AG04450 (cell line): ENCODE data around the gene ZNF10. TPM values are rescaled to one million over a fixed set of nuclear protein-coding genes. Genes with fewer than 3 reads are reported as not detected.

ENCODE experiments used
- CTCF ChIA-PET: fragments of 300-600, 350-600 bp; formaldehyde crosslinking; extraction: SDS; loops from one replicate; lab custom pipeline; 2022; ENCODE audit warnings: antibody characterized with exemption, inconsistent platforms; lab: Charles Lee
- POLR2A ChIA-PET: fragments of 350-600 bp; formaldehyde crosslinking; extraction: SDS; loops from one replicate; lab custom pipeline; 2021; ENCODE audit warnings: antibody characterized with exemption, inconsistent platforms; lab: Yijun Ruan, JAX
- DNase-seq: peaks from one replicate; pipeline ENCODE4 v3.0.0-alpha.2; 2011; ENCODE audit warnings: low read depth, low spot score
- H3K27ac ChIP-seq: one replicate; pipeline ENCODE4 v1.5.1; 2012; ENCODE audit warnings: low read depth, low read length, control low read depth
- H3K27me3 ChIP-seq: one replicate; pipeline ENCODE4 v1.6.0; 2012; ENCODE audit warnings: low read length; ENCODE audit not compliant: control insufficient read depth, insufficient read depth
- H3K4me3 ChIP-seq: 2 replicates; pipeline ENCODE4 v1.5.1; 2011; ENCODE audit warnings: mild to moderate bottlenecking, low read depth, low read length, control low read depth
- H3K9me3 ChIP-seq: 2 replicates; pipeline ENCODE4 v1.5.1; 2012; ENCODE audit warnings: low read length; ENCODE audit not compliant: control insufficient read depth, insufficient read depth
- polyA plus RNA-seq: library from polyadenylated mRNA; depleted of rRNA; stranded (reverse); fragments of >200 nt; gene quantifications from 2 replicates; pipeline ENCODE4 v1.2.3, GENCODE V29; 2011
- TF ChIP-seq, protein P1 (sequence below): IDR thresholded peaks from 2 replicates; pipeline ENCODE4 v1.5.1; 2011; ENCODE audit warnings: low read depth, low read length, control low read depth, inconsistent platforms

ZNF10 gene
- polyA plus RNA-seq, 1 experiment, result 7.6 TPM

GRCh38 chr12:133190176-133190575 lies 59.7 kb downstream of the ZNF10 start:
- Histone ChIP-seq H3K27me3 (no peaks in the 10 kb centered on the region), H3K9me3 (peaks cover 79% of the 10 kb centered on the region), H3K4me3 (no peak overlapping the region), H3K27ac (no peak overlapping the region)
- no peak for DNase-seq
- ChIA-PET CTCF (no interaction called here), POLR2A (no interaction called here)
- TF ChIP-seq, protein P1, sequence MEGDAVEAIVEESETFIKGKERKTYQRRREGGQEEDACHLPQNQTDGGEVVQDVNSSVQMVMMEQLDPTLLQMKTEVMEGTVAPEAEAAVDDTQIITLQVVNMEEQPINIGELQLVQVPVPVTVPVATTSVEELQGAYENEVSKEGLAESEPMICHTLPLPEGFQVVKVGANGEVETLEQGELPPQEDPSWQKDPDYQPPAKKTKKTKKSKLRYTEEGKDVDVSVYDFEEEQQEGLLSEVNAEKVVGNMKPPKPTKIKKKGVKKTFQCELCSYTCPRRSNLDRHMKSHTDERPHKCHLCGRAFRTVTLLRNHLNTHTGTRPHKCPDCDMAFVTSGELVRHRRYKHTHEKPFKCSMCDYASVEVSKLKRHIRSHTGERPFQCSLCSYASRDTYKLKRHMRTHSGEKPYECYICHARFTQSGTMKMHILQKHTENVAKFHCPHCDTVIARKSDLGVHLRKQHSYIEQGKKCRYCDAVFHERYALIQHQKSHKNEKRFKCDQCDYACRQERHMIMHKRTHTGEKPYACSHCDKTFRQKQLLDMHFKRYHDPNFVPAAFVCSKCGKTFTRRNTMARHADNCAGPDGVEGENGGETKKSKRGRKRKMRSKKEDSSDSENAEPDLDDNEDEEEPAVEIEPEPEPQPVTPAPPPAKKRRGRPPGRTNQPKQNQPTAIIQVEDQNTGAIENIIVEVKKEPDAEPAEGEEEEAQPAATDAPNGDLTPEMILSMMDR, result no peak

DNA sequence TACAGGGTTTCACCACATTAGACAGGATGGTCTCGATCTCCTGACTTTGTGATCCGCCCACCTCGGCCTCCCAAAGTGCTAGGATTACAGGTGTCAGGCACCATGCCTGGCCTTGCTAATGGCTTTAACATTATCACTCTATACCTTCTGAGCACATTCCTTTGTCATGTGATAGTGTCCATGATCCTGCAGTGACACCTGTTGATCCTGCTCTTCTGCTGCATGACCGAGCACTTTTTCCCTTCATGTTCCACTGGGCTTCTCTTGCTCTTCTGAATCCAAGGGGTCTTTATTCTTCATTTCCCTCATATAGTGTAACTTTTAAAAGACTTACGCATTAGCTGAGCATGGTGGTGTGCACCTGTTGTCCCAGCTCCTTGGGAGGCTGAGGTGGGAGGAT lies 62.4 kb downstream of the ZNF10 start:
- Histone ChIP-seq H3K9me3 (peaks cover 70% of the 10 kb centered on the region), H3K27me3 (no peaks in the 10 kb centered on the region), H3K27ac (no peak overlapping the region), H3K4me3 (no peak overlapping the region)
- TF ChIP-seq, protein P1, result no peak
- CTCF ChIA-PET, result no interaction called here
- POLR2A ChIA-PET, result no interaction called here
- no peak for DNase-seq

GRCh38 chr12:133201888-133202287 lies 71.5 kb downstream of the ZNF10 start:
- DNase-seq, result no peak
- TF ChIP-seq, protein P1, result no peak
- Histone ChIP-seq H3K27me3 (no peaks in the 10 kb centered on the region), H3K4me3 (no peak overlapping the region), H3K9me3 (peaks cover 19% of the 10 kb centered on the region), H3K27ac (no peak overlapping the region)
- ChIA-PET POLR2A (no interaction called here), CTCF (interaction anchor here (2.5 kb wide), 1 partner anchor 21 kb away, joined by 7 read pairs; the partner anchor contains the start of gene ZNF268)

- POLR2A ChIA-PET, result no interaction called here
- H3K9me3 ChIP-seq, result peaks cover 23% of the 10 kb centered on the region
Measured at GRCh38 chr12:133202493-133203343, 72.3 kb downstream of the ZNF10 start.

More at GRCh38 chr12:133202493-133203343, 72.3 kb downstream of the ZNF10 start:
- CTCF ChIA-PET, result interaction anchor here (2.5 kb wide), 1 partner anchor 21 kb away, joined by 7 read pairs; the partner anchor contains the start of gene ZNF268
- TF ChIP-seq, protein P1, result no peak
- Histone ChIP-seq H3K27me3 (no peaks in the 10 kb centered on the region), H3K27ac (no peak overlapping the region), H3K4me3 (no peak overlapping the region)
- DNase-seq, result no peak
